Stimulated activated CD4-positive, alpha-beta T cell treated with anti-CD3 and anti-CD28 coated beads, Interleukin-1b, Interleukin-23, amount 100 ng/mL, for 1 hour (primary cell): ENCODE data around the gene NCKIPSD.

Experiments
- DNase-seq, 2 donors: peaks; one replicate each; pipeline ENCODE4 v3.0.0-alpha.2; 2020; ENCODE audit warnings: low read depth in 2 of 2

NCKIPSD gene

DNA sequence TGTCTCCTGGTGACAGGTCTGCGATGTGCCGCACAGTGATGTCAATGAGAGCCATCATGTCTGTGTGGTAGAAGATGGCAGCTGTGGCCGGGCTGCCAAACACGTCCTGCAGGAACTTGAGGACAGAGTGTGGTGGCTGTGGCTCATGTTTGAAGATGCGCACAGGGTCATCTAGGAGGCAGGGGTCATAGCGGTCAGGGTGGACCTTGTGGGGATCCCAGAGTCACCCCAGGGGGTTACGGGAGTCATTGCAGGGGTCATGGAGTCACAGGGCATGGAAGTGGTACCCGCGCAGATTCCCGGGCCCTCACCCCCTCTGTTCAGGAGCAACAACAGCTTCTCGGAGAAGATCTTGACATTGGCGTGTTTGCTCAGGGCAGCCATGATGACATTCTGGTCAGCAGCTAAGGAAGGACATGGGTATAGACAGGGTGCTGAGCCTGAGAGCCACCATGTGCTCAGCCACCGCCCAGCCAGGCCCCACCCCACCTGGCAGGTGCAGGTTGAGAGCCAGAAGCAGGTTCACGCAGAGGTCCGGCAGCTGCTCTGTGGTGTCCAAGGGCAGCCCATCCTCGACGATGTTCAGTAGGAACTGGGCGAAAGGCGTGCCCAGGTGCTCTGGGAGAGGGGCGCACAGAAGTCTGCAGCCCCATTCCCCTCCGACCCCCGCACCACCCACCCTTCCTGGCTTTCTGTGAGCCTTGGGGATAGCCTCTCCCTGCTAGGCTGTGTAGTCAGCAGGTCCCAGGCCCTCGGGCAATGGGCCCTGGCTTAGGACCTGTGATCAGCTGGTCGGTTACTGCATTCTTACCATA, 6.9 kb downstream of the NCKIPSD start:
- no peak for DNase-seq

GRCh38 chr3:48678056-48678455, 7.7 kb downstream of the NCKIPSD start:
- DNase-seq, result no peak

DNA sequence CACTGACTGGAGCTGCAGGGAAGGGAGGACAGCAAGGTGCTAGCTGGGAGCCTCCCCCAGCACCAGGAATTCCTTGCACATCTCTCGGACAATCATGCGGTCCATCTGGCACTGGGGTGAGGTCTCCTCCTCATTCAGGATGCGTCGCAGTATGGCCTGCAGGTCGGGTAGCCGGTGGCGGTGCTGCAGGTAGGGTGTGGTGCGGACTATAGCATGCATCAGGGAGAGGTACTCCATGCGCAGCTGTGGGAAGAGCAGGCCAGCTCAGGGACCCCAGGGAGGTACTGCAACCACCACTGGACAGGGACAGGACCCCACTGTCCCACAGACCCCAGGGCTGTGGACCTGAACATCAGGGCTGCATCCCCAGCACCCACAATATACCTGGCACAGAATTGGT, 11.2 kb downstream of the NCKIPSD start:
- no peak for DNase-seq

GRCh38 chr3:48672522-48672921, 13.2 kb downstream of the NCKIPSD start:
- no peak for DNase-seq

GRCh38 chr3:48664929-48665328, 20.8 kb downstream of the NCKIPSD start:
- no peak for DNase-seq

GRCh38 chr3:48664313-48664644, 21.4 kb downstream of the NCKIPSD start:
- no peak for DNase-seq

DNA sequence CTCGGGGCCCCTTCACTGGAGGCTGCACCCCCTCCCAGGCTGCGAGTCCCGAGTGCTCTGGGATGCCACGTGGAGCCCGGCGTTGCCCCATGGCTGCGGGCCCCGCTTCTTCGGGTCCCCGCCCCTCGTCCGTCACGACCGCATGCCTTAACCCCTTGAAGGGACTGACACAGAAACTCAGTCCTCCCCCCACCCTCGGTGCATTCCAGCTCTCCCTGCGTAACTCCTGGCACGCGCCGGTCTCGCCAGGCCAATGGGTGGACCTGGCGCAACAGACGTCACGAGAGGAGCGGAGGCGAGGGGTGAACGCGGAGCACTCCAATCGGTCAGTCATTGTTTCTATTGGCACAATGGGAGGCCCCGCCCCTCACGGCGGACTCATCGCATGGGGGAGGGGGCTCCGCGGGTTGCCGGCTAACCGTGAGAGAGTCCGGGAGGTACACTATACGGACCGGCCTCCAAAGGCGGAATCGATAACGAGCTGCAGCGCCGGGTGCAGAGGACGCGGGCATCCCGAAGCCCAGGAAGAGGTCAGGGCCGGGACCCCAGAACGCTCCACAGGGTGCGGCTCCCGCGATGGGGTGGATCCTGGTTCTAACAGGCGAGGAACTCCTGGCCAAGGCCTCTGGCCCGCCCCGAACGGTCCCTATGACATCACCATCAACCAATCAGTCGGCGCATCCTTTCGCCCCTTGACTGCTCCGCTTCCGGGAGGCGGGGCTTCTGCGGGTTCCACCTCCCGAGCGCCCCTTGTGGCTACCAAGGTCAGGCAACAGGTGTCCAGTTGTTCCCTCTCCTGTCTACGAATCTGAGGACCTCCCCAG, 22.0 kb downstream of the NCKIPSD start:
- peak; percentile 60 to 72 for DNase-seq

GRCh38 chr3:48662753-48663488, 22.8 kb downstream of the NCKIPSD start, which contains the start of gene CELSR3:
CELSR3 (minus strand) TSS chr3:48662886; CDS start chr3:48662634, 252 bp downstream.
- DNase-seq, result peak in 1 of 2 donors; percentile 16

DNA sequence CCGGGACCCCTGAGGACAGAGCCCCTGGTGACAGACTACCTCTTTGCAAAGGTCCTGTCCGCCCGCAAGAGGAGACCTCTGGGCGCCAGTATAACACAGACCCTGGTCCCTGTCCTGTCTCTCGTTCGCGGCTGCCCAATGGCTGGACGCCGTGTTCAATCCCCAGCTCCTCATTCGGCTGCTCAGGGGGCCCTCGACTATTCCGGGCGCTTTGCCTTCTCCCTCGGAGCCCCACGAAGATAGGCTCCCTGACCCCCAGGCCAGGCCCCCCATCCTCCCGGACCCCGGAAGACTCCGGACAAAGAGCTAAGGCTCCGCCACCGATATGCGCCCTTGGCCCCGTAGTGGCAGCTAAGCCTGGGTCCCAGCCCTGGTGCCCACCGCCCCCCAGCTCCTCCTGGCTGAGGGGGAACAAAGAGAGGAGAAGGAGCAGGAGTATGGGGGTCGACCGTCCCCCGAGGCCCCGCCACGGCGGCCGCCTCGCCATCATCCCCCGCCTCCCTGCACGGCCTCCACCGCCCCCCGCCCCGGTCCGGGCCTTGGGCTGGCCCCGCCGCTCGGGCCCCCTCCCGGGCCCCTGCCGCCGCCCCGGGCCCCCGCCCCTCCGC, 23.5 kb downstream of the NCKIPSD start:
- no peak for DNase-seq

DNA sequence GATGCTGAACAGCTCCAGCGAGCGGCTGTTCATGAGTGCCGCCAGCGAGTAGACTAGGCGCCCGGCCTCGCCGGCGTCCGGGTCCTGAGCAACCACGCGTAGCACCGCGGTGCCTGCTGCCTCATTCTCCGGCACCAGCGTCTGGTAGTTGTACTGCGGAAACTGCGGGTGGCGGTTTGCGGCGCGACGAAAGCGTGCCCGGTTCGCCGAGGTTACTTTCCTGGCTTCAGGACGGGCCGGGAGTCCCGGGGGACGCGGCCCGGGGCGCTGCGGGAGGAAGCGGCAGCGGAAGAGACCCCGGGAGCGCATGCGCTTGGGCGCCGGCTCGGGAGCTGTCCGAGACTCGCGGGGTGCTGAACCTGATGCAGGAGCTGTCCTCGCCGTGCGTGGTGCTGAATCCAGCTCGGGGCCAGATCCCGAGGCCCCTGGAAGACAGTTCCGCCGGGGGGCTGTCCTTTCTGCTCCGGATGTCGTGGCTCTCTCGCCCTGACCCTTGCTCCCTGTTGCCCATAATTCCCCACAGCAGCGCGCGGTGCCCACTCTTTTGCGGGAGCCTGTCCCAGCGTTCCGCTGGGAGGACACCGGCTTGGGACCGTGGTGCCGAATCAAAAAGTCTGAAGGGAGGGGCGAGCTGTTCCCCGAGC, 24.1 kb downstream of the NCKIPSD start:
- peak; percentile 36 to 62 for DNase-seq

DNA sequence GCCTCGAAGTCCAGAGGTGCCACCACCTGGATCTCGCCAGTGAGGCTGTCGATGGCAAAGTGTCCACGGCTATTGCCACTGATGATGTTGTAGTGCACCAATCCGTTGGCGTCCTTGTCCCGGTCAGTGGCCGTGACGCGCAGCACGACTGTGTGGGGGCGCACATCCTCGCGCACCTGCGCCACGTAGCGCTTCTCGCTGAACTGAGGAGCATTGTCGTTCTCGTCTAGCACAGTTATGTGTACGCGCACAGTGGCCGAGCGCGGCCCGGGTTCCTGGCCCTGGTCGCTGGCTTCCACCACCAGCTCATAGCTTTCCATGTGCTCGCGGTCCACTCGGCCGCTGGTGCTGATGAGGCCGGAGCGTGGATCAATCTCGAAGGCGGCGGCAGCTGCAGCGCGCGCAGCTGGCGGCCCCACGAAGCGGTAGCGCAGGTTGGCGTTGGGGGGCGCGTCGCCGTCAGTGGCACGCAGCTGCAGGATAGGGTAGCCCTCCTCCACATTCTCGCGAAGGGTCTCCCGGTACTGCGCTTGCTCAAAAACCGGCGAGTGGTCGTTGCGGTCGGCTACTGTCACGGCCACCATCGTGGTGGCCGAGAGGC, 24.8 kb downstream of the NCKIPSD start:
- DNase-seq, result no peak

GRCh38 chr3:48656841-48657281, 28.9 kb downstream of the NCKIPSD start:
- DNase-seq, result no peak

- DNase-seq, result peak; percentile 59 to 79
Measured at GRCh38 chr3:48656061-48656840, 29.5 kb downstream of the NCKIPSD start.

GRCh38 chr3:48655606-48656005, 30.1 kb downstream of the NCKIPSD start:
- DNase-seq, result no peak

DNA sequence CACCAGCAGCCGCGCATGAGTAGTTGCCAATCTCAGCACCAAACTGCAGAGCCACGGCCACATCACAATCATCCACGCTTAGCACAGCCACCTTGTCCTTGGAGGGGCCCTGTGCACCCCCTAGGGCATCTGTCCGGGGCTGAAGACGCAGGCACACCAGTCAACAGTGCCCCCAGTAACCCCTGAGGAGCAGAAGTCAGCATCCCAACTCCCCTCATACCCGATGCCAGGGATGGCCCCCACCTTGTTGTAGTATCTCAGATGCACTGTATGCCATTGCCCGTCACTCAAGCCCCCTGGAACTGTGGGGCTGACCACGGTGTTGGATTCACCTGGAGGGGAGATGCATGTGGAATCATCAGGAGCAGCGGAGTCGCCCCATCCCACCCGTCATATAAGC, 30.7 kb downstream of the NCKIPSD start:
- DNase-seq, result no peak

GRCh38 chr3:48652923-48653715, 32.6 kb downstream of the NCKIPSD start:
- no peak for DNase-seq

- no peak for DNase-seq
Measured at GRCh38 chr3:48651771-48652170, 33.9 kb downstream of the NCKIPSD start.

GRCh38 chr3:48650723-48651122, 35.0 kb downstream of the NCKIPSD start:
- no peak for DNase-seq

DNA sequence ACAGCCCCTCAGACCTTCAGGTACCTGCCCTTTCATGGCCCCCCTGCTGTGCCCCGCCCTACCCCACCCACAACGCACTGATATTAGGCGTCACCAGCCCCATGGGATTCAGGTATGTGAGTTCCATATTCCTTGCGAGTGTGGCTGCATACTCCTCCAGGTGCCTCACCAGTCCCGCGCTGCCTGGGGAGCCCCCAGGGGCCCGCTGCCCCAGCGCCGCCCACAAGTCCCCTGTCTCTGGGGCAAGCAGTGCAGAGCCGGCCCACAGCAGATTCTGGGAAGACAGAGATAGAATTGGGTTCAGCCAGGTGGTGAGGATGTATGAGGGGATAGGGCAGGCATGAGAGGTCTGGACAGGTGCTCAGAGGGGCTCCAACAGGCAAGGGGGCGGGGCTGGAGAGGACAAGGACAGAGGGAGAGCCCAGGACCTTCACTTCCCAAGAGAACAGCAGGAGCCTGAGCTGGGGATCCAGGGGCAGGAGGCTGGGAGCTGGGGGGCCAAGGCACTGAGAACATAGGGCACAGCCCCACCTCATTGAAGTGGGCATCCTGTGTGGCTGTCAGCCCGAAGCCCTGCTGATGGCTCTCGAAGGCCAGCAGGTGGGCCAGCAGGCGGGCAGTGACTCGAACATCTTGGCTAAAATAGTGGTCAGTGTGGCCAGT, 37.4 kb downstream of the NCKIPSD start:
- no peak for DNase-seq
